Vagina (tissue), 2 donors: ENCODE measurements around the gene SH3YL1. TPM values are rescaled to one million over a fixed set of nuclear protein-coding genes. Genes with fewer than 3 reads are reported as not detected.

Experiments used
- DNase-seq, 2 donors: peaks; one replicate each; pipeline ENCODE4 v3.0.0-alpha.2; 2017; ENCODE audit errors: extremely low spot score in 2 of 2
- H3K27ac ChIP-seq: fragments of 200-600 bp; sonication (generic); one replicate; pipeline ENCODE4 v1.5.1; 2019
- H3K27me3 ChIP-seq: fragments of 200-600 bp; sonication (generic); one replicate; pipeline ENCODE4 v1.5.1; 2019
- H3K36me3 ChIP-seq, 2 donors: fragments of 200-600 bp; sonication (generic); one replicate each; pipeline ENCODE4 v1.5.1; 2017 to 2019
- H3K4me1 ChIP-seq: fragments of 200-600 bp; sonication (generic); one replicate; pipeline ENCODE4 v1.5.1; 2019
- H3K4me3 ChIP-seq, 2 donors: fragments of 200-600 bp; sonication (generic); 1 replicate in 1 of 2; 2 replicates in 1 of 2; pipeline ENCODE4 v1.5.1; 2016 to 2019
- H3K9me3 ChIP-seq: fragments of 200-600 bp; sonication (generic); one replicate; pipeline ENCODE4 v1.5.1; 2019
- CTCF ChIP-seq, 3 experiments: fragments of 450-650 bp in 2 of 3; fragments of 200-600 bp in 1 of 3; sonication (generic) in 1 of 3; IDR thresholded peaks; one replicate each; pipeline ENCODE4 v1.5.1; 2017 to 2019; ENCODE audit warnings: antibody characterized with exemption in 3 of 3, mild to moderate bottlenecking in 2 of 3, moderate library complexity in 2 of 3
- POLR2A ChIP-seq, 2 donors: fragments of 450-650 bp; IDR thresholded peaks; one replicate each; pipeline ENCODE4 v1.6.1; 2017; ENCODE audit warnings: antibody characterized with exemption in 2 of 2, mild to moderate bottlenecking in 2 of 2, moderate library complexity in 2 of 2
- POLR2AphosphoS5 ChIP-seq, 2 donors: sonication (generic); formaldehyde crosslinking; IDR thresholded peaks; one replicate each; pipeline ENCODE4 v1.9.0; 2017; ENCODE audit warnings: antibody characterized with exemption in 2 of 2, mild to moderate bottlenecking in 2 of 2, low read depth in 1 of 2; ENCODE audit not compliant: insufficient read depth in 1 of 2
- intact Hi-C: fragments of 100-400 bp; cut with DNase I; formaldehyde crosslinking; loops from one replicate; pipeline ENCODE4 v1.15.1; 2023
- total RNA-seq: library from RNA; depleted of rRNA; stranded (reverse); fragments of >200 nt; gene quantifications from one replicate; pipeline ENCODE4 v1.2.3, GENCODE V29; 2016

SH3YL1 gene
- total RNA-seq, 1 donor from 2014 or later = 32.9 TPM

GRCh38 chr2:287911-288757 lies 24.3 kb upstream of the SH3YL1 start, which contains the start of gene ALKAL2:
TSS of gene ALKAL2 (minus strand) at chr2:288091. CDS start at chr2:287835, 256 bp downstream.
- Histone ChIP-seq H3K27me3 (peaks cover 4% of the 10 kb centered on the region), H3K4me1 (peaks cover 31% of the 10 kb centered on the region), H3K36me3 (no peaks in the 10 kb centered on the region), H3K4me3 (peak within 1 kb of the TSS; percentile 40 to 43), H3K9me3 (no peaks in the 10 kb centered on the region), H3K27ac (no peak within 1 kb of the TSS)
- intact Hi-C loops = no loop called here
- TF ChIP-seq POLR2A (IDR thresholded peaks at IDR 0.05) (no peak), POLR2AphosphoS5 (IDR thresholded peaks at IDR 0.05; ENCODE audit: insufficient read depth in 1 of 2, low read depth in 1 of 2) (no peak), CTCF (IDR thresholded peaks at IDR 0.05) (no peak)
- DNase-seq = peak in 1 of 2 donors; percentile 20

DNA sequence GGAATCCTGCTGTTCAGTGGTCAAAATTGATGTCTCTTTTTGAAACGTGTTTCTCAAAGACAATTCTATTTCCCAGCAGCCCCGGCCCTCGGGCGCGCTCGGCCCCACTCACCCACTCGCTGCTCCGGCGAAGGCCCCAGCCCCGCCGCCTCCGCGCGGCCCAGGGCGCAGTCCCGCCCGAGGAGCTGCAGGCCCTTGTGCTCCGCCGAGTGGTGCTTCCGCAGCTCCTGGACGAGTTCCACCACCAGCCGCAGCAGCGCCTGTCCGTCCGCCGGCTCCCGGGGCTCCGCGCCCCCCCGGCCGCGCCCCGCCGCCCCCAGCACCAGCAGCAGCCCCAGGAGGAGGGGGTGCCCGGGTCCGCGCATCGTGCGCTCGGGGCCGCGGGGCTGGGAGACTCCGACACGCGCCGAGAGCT lies 23.6 kb upstream of the SH3YL1 start:
- H3K27me3 ChIP-seq = peaks cover 4% of the 10 kb centered on the region
- intact Hi-C loops = no loop called here
- TF ChIP-seq CTCF (IDR thresholded peaks at IDR 0.05) = no peak

GRCh38 chr2:286774-287392 lies 23.1 kb upstream of the SH3YL1 start:
- H3K27me3 ChIP-seq = peaks cover 4% of the 10 kb centered on the region
- H3K4me3 ChIP-seq = peak overlapping the region; percentile 9 to 43
- peaks cover 0 to 7% of the 10 kb centered on the region in 2 donors for H3K36me3 ChIP-seq
- no peak overlapping the region for H3K27ac ChIP-seq
- intact Hi-C loops = no loop called here
- peaks cover 31% of the 10 kb centered on the region for H3K4me1 ChIP-seq
- no peak for TF ChIP-seq POLR2A (IDR thresholded peaks at IDR 0.05)
- no peak for TF ChIP-seq CTCF (IDR thresholded peaks at IDR 0.05)
- no peak for TF ChIP-seq POLR2AphosphoS5 (IDR thresholded peaks at IDR 0.05; ENCODE audit: insufficient read depth in 1 of 2, low read depth in 1 of 2)
- DNase-seq = peak in 1 of 2 donors; percentile 79
- no peaks in the 10 kb centered on the region for H3K9me3 ChIP-seq

More for the DNA sequence above, 23.6 kb upstream of the SH3YL1 start:
- H3K4me3 ChIP-seq = peak overlapping the region; percentile 40 to 43
- no peaks in the 10 kb centered on the region for H3K9me3 ChIP-seq
- no peak for DNase-seq
- no peak overlapping the region for H3K27ac ChIP-seq
- H3K36me3 ChIP-seq = peaks cover 0 to 1% of the 10 kb centered on the region in 2 donors
- H3K4me1 ChIP-seq = peaks cover 31% of the 10 kb centered on the region

GRCh38 chr2:286035-286434 lies 22.2 kb upstream of the SH3YL1 start:
- Histone ChIP-seq H3K9me3 (no peaks in the 10 kb centered on the region), H3K4me1 (peaks cover 31% of the 10 kb centered on the region)
- intact Hi-C loops = no loop called here

More at GRCh38 chr2:286035-286434, 22.2 kb upstream of the SH3YL1 start:
- Histone ChIP-seq H3K27me3 (peaks cover 4% of the 10 kb centered on the region), H3K36me3 (peaks cover 0 to 16% of the 10 kb centered on the region in 2 donors), H3K4me3 (no peak overlapping the region), H3K27ac (no peak overlapping the region)
- TF ChIP-seq CTCF (IDR thresholded peaks at IDR 0.05) (no peak), POLR2A (IDR thresholded peaks at IDR 0.05) (no peak), POLR2AphosphoS5 (IDR thresholded peaks at IDR 0.05; ENCODE audit: insufficient read depth in 1 of 2, low read depth in 1 of 2) (no peak)
- peak in 1 of 2 donors; percentile 34 for DNase-seq
